Neural progenitor cell (in vitro differentiated cells): ENCODE results near the gene GP1BB.

Source experiments
- CTCF ChIP-seq: fragments of 200-600 bp; sonication (generic); IDR thresholded peaks from 2 replicates; pipeline ENCODE4 v1.5.1; 2017; ENCODE audit warnings: antibody characterized with exemption, mild to moderate bottlenecking
- EZH2 ChIP-seq: fragments of 200-600 bp; sonication (generic); IDR thresholded peaks from 2 replicates; pipeline ENCODE4 v1.6.1; 2017; ENCODE audit warnings: antibody characterized with exemption, mild to moderate bottlenecking, moderate library complexity
- EZH2phosphoT487 ChIP-seq: fragments of 200-600 bp; sonication (generic); IDR thresholded peaks from 2 replicates; pipeline ENCODE4 v1.6.1; 2017; ENCODE audit warnings: antibody characterized with exemption

GRCh38 chr22:19673660-19674059 is 49.7 kb upstream of the GP1BB start:
- TF ChIP-seq CTCF (no peak), EZH2phosphoT487 (no peak), EZH2 (no peak)
